IPS DF 4.7 (cell line): ENCODE data around the gene UBE2E3.
"Not testable (repeated sequence)": the region's sequence is repeated elsewhere in the genome, so short reads cannot be mapped to it uniquely, and the experiment has no call there.

Experiments used
- DNase-seq: peaks from one replicate; pipeline ENCODE4 v3.0.0-alpha.2; 2013; ENCODE audit warnings: low spot score; ENCODE audit errors: extremely low read depth

Gene UBE2E3

GRCh38 chr2:180980106-180980942, at the start of gene UBE2E3:
Gene UBE2E3, plus strand, starts transcription at chr2:180980605. Its CDS starts 1,438 bp downstream, at chr2:180982043.
- DNase-seq = no peak

- DNase-seq = no peak
Observed at GRCh38 chr2:180931841-180932240, 48.6 kb upstream of the UBE2E3 start.

DNA sequence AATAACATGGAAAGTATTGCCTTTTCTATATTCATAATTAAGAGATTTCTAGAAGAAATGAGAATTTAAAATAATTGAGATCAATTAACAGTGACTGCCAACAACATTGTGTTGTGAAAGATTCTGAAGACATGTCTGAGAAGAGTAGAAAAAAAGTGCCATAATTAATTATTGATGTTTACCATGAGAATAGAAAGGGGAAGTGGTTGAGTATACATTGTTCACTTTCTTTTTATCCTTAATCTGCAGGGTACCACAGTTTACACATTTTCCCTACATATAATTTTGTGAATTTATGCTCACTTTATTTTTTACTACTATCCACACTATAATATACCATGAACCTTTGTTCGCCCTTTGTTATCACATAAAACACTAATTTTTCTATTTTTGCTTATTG, 47.1 kb upstream of the UBE2E3 start:
- no peak for DNase-seq

DNA sequence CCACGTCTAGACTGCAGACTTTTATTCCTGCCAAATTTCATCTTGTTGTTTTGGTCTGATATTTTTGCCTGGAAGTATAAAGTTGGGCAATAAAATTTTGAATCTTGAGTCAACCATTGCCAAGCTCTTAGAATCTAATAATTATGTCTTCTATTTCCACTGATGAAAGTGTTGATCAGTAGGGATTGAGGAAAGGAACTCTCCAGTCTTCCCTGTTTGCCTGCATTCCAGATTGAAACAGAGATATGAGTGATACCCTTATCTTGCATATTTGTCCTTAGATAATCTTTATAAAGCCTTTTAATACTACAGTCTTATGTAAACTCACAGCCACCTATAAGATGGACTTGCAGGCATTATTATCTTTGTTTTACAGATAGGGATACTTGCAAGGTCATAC, 45.5 kb upstream of the UBE2E3 start:
- no peak for DNase-seq

DNA sequence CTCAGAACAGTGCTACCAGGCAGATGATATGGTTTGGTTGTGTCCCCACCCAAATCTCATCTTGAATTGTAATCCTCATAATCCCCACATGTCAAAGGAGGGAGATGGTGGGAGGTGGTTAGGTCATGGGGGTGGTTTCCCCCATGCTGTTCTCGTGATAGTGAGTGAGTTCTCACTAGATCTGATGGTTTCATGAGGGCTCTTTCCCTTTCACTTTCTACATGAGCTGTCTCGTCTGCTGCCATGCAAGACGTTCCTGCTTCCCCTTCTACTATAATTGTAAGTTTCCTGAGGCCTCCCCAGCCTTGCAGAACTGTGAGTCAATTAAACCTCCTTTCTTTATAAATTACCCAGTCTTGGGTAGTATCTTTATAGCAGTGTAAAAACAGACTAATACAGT, 42.9 kb upstream of the UBE2E3 start:
- not testable (repeated sequence) for DNase-seq

DNA sequence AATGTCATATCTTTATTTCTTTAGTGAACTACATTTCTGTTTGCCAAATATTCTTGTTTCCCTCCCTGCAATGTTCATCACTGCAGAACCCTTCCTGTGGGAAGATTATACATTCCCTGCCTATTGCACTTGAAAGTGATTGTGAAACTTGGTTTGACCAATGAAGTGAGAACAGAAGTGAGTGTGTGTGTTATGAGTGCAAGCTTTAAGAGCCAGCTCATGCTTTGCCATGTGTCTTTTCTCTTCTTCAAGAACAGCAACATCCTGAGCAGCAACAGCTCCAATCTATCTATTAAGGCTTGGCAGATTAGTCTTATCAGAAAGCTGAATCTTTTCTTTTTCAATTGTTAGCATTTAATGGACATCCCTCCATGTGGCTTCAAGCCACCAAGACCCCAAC, 42.0 kb upstream of the UBE2E3 start:
- no peak for DNase-seq

DNA sequence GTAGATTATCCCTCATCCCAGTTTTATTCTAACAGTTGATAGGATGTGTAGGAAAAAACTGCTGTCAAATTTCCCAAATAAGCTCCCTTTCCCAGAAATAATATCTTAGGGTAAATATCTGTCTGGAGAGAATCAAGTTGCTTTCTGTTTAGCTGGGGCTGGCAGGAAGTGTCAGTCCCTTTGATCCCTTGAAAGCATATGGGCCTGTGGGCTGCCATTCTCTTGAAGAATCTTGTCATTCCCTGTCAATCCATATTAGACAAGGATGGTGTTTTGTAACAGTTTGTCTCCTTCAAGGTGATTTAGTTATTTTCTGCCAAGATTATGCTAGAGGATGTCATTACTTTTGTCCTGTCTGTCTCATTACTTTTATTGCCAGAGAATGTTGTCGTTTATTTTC, 37.1 kb upstream of the UBE2E3 start:
- no peak for DNase-seq

GRCh38 chr2:180944372-180944771, 36.0 kb upstream of the UBE2E3 start:
- no peak for DNase-seq

DNA sequence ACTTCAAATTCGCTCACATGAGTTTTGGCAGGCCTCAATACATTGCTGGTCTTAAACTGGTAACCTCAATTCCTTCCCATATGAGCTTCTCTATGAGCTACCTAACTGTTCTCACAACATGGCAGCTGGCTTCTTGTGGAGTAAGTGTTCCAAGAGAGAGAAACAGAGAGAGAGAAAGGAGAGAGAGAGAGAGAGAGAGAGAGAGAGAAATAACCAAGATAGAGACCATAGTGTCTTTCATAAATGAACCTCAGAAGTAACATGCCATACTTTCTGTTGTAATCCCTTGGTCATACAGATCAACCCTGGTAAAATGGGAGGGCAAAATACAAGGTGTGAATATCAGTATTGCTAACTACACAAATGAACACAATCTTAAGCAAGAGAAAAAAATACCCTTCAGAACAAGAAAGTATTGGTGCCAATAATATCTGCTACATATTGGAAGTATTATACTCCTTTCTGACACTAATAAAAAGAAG, 33.2 kb upstream of the UBE2E3 start:
- no peak for DNase-seq

- no peak for DNase-seq
Observed at GRCh38 chr2:180949896-180950295, 30.5 kb upstream of the UBE2E3 start.

GRCh38 chr2:180952082-180952481, 28.3 kb upstream of the UBE2E3 start:
- DNase-seq = no peak

DNA sequence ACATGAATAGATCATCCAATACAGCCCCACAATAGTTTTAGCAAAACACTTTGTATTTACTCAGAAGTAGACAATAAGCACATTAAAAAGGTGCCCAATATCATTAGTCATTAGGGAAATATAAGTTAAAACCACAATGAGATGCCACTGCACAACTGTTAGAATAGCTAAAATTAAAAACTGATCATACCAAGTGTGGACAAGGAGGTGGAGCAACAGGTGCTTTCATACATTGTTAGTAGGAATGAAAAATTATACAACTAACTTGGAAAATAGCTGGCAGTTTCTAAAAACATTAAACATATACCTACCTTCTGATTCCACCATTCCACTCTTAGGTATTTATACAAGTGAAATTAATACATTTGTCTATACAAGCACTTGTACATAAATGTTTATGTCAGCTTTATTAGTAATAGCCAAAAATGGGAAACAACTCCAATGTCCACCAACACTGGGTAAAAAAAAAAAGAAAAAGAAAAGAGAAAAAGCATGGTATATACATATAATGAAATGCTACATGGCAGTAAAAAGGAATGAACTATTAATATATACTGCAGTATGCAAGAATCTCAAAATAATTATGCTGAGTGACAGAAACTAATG, 27.6 kb upstream of the UBE2E3 start:
- no peak for DNase-seq

DNA sequence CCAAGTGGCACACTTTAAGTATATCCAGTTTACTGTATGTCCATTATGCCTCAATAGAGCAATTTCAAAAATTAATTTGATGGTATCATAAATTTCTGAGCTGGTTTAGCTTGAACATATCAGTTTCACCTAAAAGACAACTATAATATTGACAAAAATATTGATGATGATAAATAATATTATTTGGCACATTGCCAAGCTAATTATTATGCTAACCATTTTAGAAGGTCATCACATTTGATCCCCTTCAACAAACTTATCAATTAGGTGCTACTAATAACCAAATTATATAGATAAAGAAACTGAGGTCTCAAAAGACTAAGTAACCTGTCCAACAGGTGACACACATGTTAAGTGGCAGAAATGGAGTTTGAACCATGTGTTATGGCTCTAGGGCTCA, 26.9 kb upstream of the UBE2E3 start:
- no peak for DNase-seq

- no peak for DNase-seq
Observed at GRCh38 chr2:180955101-180955500, 25.3 kb upstream of the UBE2E3 start.

DNA sequence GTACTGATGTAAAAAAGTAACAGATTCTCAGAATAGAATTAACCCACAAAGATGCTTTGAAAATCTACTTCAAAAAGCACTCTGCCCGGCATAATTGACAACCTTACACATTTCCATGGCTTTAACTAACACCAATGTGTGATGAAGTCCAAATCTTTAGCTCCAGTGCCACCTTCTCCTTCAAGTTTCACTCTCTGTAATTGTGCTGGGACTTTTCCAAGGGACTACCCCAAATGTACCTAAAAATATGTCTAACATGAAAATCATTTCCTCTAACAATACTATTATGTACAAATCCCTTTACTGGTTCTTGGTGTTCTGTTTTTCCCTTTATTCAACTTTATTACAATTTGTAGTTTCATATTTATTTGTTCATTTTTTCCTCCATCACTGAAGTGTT, 20.6 kb upstream of the UBE2E3 start:
- no peak for DNase-seq

DNA sequence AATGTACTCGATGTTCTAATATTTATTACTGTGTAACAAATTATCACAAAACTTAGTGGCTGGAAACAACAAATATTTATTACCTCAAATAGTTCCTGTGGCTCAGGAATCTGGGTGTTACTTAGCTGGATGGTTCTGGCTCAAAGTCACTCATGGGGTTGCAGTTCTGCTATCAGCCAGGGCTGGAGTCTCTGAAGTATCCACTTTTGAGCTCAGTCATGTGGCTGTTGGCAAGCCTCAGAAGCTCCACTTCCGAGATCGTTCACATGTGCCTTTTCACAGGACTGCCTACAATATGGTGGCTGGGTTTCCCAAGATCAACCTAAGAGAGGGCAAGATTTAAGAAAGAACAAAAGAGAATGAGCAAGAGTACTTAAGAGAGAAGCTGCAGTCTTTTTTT, 19.4 kb upstream of the UBE2E3 start:
- DNase-seq = no peak

DNA sequence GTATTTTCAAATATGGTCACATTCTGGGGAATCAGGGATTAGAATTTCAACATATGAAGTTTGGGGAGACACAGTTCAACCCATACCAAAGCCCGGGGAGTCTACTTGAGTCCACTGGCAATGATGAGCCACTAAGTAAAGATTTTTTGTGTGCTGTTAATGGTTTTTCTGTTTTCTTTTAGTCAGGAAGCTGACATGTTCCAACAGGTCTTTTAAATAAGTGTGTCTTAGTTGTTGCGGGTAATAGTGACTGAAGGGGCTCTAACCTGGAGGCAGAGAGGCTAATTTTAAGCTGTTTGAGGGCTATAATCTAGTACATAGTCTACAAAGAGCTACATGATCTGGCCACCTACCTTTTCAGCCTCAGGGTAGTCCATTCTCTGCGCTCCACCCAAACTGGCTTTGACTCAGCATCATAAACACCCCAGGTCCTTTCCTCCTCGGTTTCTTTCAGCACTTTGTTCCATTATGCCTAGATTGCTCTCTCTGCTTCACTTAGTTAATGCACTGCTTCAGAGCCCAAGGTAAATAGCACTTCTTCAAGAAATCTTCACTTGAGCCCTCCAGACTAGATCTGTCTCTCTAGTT, 17.6 kb upstream of the UBE2E3 start:
- DNase-seq = no peak

- DNase-seq = no peak
Observed at GRCh38 chr2:180966378-180966777, 14.0 kb upstream of the UBE2E3 start.

DNA sequence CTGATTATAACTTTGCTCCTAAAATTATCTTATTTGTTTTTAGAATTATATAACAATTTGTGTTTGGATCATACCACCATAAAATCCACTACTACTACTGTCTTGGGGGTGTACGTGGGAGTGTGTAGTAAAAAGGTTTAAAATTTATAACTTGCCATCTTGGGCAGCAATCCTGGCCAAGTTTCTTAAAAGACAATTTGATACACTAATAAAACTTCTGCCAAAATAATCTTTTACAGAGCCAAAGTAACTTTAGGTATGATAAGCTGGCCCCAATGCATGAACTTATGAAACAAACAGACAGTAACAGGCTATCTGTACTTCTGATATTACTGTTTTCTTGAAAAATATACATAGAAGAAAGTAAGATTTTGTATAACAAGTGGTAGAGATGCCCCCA, 11.3 kb upstream of the UBE2E3 start:
- DNase-seq = no peak

- no peak for DNase-seq
Observed at GRCh38 chr2:180970016-180970415, 10.4 kb upstream of the UBE2E3 start.

DNA sequence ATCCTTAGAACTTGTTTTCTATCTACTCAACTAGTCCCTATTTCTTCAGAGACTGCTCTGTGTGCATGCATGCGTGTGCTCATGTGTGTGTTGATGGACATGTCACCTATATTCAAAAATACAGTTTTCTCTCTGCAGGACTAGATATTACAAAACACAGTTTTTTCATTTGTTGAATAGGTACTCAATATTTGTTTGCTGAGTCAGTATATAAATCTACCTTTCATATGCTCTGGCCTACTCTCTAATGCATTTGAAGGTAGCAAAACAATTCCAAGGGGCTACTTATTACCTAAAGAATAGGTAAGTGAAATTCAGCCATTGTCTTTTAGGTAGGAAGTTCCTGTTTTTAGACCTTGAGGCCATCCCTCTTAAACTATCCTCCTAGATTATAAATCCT, 8.6 kb upstream of the UBE2E3 start:
- no peak for DNase-seq

GRCh38 chr2:180975585-180975984, 4.8 kb upstream of the UBE2E3 start:
- no peak for DNase-seq
